ENCODE data around the gene SLC2A9. TPM values are rescaled to one million over a fixed set of nuclear protein-coding genes. Genes with fewer than 3 reads are reported as not detected.

The SLC2A9 gene
- total and polyA plus RNA-seq, 2 donors (not counting 3 experiments of a cell fraction or from before 2014, with no cell fraction given), result 1.6 to 1.8 TPM

DNA sequence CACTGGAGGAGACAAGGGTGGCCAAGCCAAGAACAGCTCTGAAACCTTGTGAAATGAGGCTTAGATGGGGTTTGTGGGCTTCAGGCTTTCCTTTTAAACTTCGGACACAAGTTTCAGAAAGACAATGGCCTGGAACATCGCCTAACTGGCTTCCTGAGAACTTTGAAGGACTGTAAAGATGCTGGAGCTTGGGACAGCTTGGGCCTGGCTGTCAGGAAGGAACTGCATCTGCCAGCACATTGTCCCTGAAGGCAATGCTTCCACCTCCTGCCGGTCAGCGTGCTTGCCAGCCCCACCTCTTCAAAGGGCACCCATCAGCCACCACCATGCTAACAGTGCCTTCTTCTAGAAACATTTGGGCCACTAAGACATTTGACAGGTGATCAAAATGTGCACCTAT, 132.0 kb downstream of the SLC2A9 start:
- no peaks in the 10 kb centered on the region for H3K36me3 ChIP-seq (ENCODE audit: control insufficient read depth in 2 of 2, extremely low read depth in 1 of 2, insufficient read depth in 2 of 2, low read length in 2 of 2)
- H3K9me3 ChIP-seq (replicated peaks; ENCODE audit: control insufficient read depth, insufficient read depth, low read length), result no peaks in the 10 kb centered on the region
- DNase-seq (ENCODE audit: low read depth, low spot score) (no peak), FAIRE-seq (no peak)
- H3K4me3 ChIP-seq (replicated peaks in 1 of 3; ENCODE audit: insufficient read depth in 1 of 3, low read depth in 1 of 3, low read length in 3 of 3), result no peak overlapping the region
- no peaks in the 10 kb centered on the region for H3K4me1 ChIP-seq (ENCODE audit: control insufficient read depth, extremely low read depth, insufficient read depth, low read length)
- no peak overlapping the region for H2AFZ ChIP-seq (ENCODE audit: low read depth, low read length)
- H3K9ac ChIP-seq (replicated peaks; ENCODE audit: extremely low read depth, insufficient read depth, low read length), result no peak overlapping the region
- intact Hi-C loops (cut with micrococcal nuclease) (no loop called here), dilution Hi-C loops (cut with MboI; ENCODE audit: extremely low pct_ligation_motif_present, low sequenced_read_pairs) (no loop called here)
- TF ChIP-seq EZH2 (IDR thresholded peaks at IDR 0.05; ENCODE audit: borderline replicate concordance, low read depth, low read length, severe bottlenecking) (no peak), GATA2 (IDR thresholded peaks at IDR 0.05; ENCODE audit: insufficient read depth, insufficient read length, low read depth, low read length) (no peak)
- H3K27ac ChIP-seq (ENCODE audit: insufficient read depth, low read depth, low read length), result no peak overlapping the region
- no peak overlapping the region for H3K4me2 ChIP-seq (ENCODE audit: insufficient read depth, low read length)
- H3K79me2 ChIP-seq (ENCODE audit: control insufficient read depth, insufficient read depth, low read length), result no peaks in the 10 kb centered on the region
- no peaks in the 10 kb centered on the region for H3K9me1 ChIP-seq (replicated peaks; ENCODE audit: control insufficient read depth, extremely low read depth, insufficient read depth, low read length)
- no TSS peak for BruUV-seq (replicated peaks)
- no peaks in the 10 kb centered on the region for H4K20me1 ChIP-seq (replicated peaks; ENCODE audit: control insufficient read depth, extremely low read depth, insufficient read depth, low read length)
- H3K27me3 ChIP-seq (ENCODE audit: control insufficient read depth in 2 of 2, insufficient read depth in 2 of 2, low read length in 2 of 2), result no peaks in the 10 kb centered on the region
- ChIA-PET CTCF (no interaction called here), POLR2A (no interaction called here)

GRCh38 chr4:9885958-9886357, 135.3 kb downstream of the SLC2A9 start:
- Histone ChIP-seq H3K4me2 (ENCODE audit: insufficient read depth, low read length) (no peak overlapping the region), H3K27ac (ENCODE audit: insufficient read depth, low read depth, low read length) (no peak overlapping the region), H3K4me1 (ENCODE audit: control insufficient read depth, extremely low read depth, insufficient read depth, low read length) (no peaks in the 10 kb centered on the region), H3K36me3 (ENCODE audit: control insufficient read depth in 2 of 2, extremely low read depth in 1 of 2, insufficient read depth in 2 of 2, low read length in 2 of 2) (no peaks in the 10 kb centered on the region), H3K9me1 (replicated peaks; ENCODE audit: control insufficient read depth, extremely low read depth, insufficient read depth, low read length) (no peaks in the 10 kb centered on the region), H2AFZ (ENCODE audit: low read depth, low read length) (no peak overlapping the region), H3K9ac (replicated peaks; ENCODE audit: extremely low read depth, insufficient read depth, low read length) (no peak overlapping the region), H3K79me2 (ENCODE audit: control insufficient read depth, insufficient read depth, low read length) (no peaks in the 10 kb centered on the region), H3K27me3 (ENCODE audit: control insufficient read depth in 2 of 2, insufficient read depth in 2 of 2, low read length in 2 of 2) (no peaks in the 10 kb centered on the region), H4K20me1 (replicated peaks; ENCODE audit: control insufficient read depth, extremely low read depth, insufficient read depth, low read length) (no peaks in the 10 kb centered on the region), H3K4me3 (replicated peaks in 1 of 3; ENCODE audit: insufficient read depth in 1 of 3, low read depth in 1 of 3, low read length in 3 of 3) (no peak overlapping the region), H3K9me3 (replicated peaks; ENCODE audit: control insufficient read depth, insufficient read depth, low read length) (no peaks in the 10 kb centered on the region)
- FAIRE-seq (no peak), DNase-seq (ENCODE audit: low read depth, low spot score) (no peak)
- dilution Hi-C loops (cut with MboI; ENCODE audit: extremely low pct_ligation_motif_present, low sequenced_read_pairs), result no loop called here
- intact Hi-C loops (cut with micrococcal nuclease), result no loop called here
- no TSS peak for BruUV-seq (replicated peaks)
- TF ChIP-seq FOS (IDR thresholded peaks at IDR 0.05; ENCODE audit: borderline replicate concordance, insufficient read depth, low read length) (no peak), CTCF (IDR thresholded peaks at IDR 0.05; ENCODE audit: extremely low read depth in 1 of 2, insufficient read depth in 1 of 2, low read depth in 1 of 2, low read length in 2 of 2) (no peak), MAX (IDR thresholded peaks at IDR 0.05; ENCODE audit: insufficient read depth, insufficient read length) (no peak), POLR2AphosphoS5 (IDR thresholded peaks at IDR 0.05; ENCODE audit: insufficient read depth, low read depth, low read length) (no peak), MYC (IDR thresholded peaks at IDR 0.05; ENCODE audit: low read depth, low read length) (no peak), POLR2A (IDR thresholded peaks at IDR 0.05; ENCODE audit: low read depth, low read length) (no peak), JUN (IDR thresholded peaks at IDR 0.05; ENCODE audit: borderline replicate concordance, insufficient read depth, insufficient read length, low read depth) (no peak), GATA2 (IDR thresholded peaks at IDR 0.05; ENCODE audit: insufficient read depth, insufficient read length, low read depth, low read length) (no peak), EZH2 (IDR thresholded peaks at IDR 0.05; ENCODE audit: borderline replicate concordance, low read depth, low read length, severe bottlenecking) (no peak)
- ChIA-PET POLR2A (no interaction called here), CTCF (no interaction called here)
